ENCODE results near the gene KIF6.

KIF6 gene

DNA sequence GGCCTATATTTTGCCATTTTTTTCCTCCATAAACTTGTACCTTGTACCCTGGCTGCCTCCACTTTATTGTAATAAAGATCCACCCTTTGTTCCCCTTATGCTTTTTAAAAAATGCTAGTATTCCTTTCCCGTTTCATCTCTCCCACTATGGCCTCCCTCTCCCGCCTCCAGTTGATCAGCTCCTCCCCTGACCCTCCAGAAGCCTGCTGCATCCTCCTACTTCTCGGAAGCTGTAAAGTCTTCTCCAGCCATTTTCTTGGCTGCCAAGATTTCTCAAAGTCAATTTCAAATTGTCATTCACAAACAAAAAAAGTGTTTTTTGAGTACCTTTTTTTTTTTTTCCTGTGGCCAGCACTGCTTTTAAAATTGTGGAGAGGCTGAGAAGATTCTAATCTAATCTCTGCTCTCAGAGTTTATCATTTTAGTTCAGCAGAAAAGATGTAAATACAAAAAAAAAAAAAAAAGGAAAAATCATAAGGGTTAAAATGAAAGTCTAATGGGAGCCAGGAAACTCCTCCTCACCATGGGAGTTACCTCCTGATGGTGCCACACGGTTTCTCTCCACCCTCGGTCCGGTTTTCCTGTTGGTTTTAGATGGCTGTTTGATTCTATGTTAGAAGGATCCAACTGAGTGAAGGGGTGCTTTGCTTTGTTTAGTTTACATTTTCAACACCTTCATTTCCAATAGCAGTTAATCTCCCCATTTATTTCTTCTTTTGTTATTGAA is 299.7 kb downstream of the KIF6 start:
- H3K36me3 ChIP-seq (ENCODE audit: control insufficient read depth, insufficient read depth, low read length) = no peaks in the 10 kb centered on the region
- H3K4me1 ChIP-seq (ENCODE audit: control insufficient read depth, insufficient read depth, low read length) = peaks cover 7% of the 10 kb centered on the region
- H3K4me3 ChIP-seq (ENCODE audit: low read length) = no peak overlapping the region
- no peak overlapping the region for H3K9ac ChIP-seq (ENCODE audit: low read length)
- no peaks in the 10 kb centered on the region for H3K27me3 ChIP-seq (ENCODE audit: control insufficient read depth, insufficient read depth, low read length)
- H3K9me3 ChIP-seq (ENCODE audit: control insufficient read depth, low read length) = no peaks in the 10 kb centered on the region

DNA sequence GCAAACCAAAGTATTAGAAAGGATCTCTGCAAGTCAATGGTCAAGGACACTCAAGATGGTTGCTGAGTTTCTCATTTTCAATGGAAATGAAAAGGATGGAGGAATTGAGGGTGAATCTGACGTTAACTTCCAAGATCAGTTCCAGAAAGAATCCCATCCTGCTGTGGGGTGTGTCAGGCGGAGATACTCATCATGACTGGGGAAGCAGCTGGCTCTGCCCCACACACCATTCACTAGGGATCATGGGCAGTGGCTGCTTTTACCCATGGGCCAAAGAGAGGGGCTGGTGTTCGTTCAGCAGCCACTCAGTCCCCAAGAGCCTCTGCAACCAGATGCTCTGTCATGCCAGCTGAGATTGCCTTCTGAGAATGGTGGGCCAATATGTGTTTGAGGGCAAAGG is 300.4 kb downstream of the KIF6 start:
- Histone ChIP-seq H3K36me3 (ENCODE audit: control insufficient read depth, insufficient read depth, low read length) (no peaks in the 10 kb centered on the region), H3K9me3 (ENCODE audit: control insufficient read depth, low read length) (no peaks in the 10 kb centered on the region), H3K4me1 (ENCODE audit: control insufficient read depth, insufficient read depth, low read length) (peaks cover 7% of the 10 kb centered on the region), H3K27me3 (ENCODE audit: control insufficient read depth, insufficient read depth, low read length) (no peaks in the 10 kb centered on the region), H3K9ac (ENCODE audit: low read length) (no peak overlapping the region), H3K4me3 (ENCODE audit: low read length) (no peak overlapping the region)

DNA sequence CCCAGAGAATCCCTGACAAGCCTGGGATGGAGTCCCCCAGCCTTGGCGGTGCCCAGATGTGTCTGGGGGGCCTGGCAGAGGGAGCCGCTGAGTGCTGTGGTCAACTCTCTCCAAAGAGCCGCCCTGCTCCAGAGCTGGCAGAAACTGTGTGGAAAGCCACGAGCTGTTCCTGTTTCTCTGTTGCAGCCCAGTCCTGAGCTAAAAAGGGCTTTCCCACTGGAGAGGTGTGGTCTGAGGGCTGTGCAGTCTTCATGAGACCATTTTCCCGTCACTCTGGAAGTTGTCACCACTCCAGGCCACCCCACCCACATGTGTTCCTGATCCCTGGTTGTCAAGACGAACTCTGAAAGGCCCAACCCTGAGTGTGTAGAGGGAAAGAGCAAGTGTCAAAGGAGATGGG is 303.0 kb downstream of the KIF6 start:
- no peaks in the 10 kb centered on the region for H3K36me3 ChIP-seq (ENCODE audit: control insufficient read depth, insufficient read depth, low read length)
- H3K27me3 ChIP-seq (ENCODE audit: control insufficient read depth, insufficient read depth, low read length) = no peaks in the 10 kb centered on the region
- H3K4me3 ChIP-seq (ENCODE audit: low read length) = no peak overlapping the region
- H3K9me3 ChIP-seq (ENCODE audit: control insufficient read depth, low read length) = no peaks in the 10 kb centered on the region
- H3K4me1 ChIP-seq (ENCODE audit: control insufficient read depth, insufficient read depth, low read length) = peaks cover 7% of the 10 kb centered on the region
- no peak overlapping the region for H3K9ac ChIP-seq (ENCODE audit: low read length)

DNA sequence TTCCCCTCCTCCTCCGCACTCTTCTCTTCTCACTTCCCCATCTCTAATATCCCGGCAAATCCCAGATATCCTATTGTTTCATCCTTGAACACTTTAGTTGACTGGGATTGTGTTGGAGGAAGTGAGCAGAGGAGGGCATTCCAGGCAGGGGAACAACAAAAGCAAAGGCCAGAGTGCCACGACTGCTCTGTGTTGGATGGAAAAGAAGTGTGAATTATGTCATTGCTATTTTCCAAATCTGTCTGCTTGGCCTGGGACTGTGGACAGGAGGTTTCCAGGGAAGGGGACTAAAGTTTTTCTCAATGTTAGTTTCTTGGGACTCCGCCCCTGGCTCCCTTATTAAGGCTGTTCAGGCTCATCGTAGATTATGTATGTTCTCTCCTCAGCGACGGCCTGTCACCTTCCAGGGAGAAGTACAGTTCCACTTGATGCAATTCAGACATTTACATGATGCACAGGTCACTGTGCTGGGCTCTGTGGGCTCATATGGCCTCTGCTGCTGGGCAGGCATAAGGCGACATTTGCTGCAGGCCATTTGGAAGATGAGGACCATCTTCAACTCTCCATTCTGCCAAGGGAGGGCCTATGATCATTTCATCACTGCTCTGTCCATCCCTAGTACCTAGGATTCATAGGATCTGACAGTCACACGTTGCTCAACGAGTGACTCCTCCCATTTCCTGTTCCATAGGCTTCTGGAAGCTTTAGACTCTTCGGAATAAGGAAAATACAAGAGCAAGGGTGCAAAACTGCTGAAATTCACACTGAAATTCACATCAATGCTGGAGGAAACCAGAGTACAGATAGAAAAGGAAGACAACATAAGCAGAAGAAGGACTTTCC is 303.6 kb downstream of the KIF6 start:
- Histone ChIP-seq H3K4me3 (ENCODE audit: low read length) (no peak overlapping the region), H3K36me3 (ENCODE audit: control insufficient read depth, insufficient read depth, low read length) (no peaks in the 10 kb centered on the region), H3K9me3 (ENCODE audit: control insufficient read depth, low read length) (no peaks in the 10 kb centered on the region), H3K4me1 (ENCODE audit: control insufficient read depth, insufficient read depth, low read length) (peaks cover 7% of the 10 kb centered on the region), H3K9ac (ENCODE audit: low read length) (no peak overlapping the region), H3K27me3 (ENCODE audit: control insufficient read depth, insufficient read depth, low read length) (no peaks in the 10 kb centered on the region)

DNA sequence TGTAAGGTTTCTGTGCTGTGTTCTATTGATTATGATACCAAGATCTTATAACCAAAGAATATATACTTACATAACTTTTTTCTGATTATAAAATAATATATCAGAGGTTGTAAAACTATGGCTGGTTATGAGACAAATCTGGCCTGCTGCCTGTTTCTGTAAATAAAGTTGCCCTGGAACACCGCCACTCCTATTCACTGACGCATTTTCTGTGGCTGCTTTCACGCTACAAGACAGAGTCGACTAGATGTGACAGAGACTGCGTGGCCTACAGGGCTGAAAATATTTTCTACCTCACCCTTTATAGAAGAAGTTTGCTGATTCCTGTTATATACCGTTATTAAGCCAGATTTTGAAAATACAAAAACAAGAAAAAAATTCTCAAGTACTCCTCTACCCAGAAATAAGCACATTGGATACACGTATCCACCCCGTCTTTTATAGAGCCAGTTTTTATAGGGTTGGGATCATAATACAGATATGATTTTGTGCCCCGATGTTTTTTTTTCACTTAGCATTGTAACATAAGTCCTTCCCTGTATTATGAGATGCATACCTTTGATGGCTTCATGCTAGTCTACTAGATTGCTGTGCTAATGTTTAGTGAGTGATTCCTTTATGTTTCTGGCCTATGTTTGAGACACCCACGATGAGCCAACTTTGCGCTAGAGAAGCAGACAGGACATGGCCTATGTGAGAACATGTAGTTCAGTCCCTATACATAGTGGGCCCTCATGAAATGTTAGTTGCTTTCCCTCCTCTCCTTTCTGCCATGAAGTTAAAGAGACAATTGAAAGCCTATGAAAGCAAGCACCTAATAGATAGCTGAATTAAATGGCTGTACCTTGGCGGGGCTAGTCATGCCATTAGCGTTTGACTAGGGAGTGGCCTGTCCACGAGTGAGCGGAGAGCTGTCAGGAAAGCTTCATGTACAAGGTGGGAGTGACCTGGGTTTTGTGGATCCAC is 304.6 kb downstream of the KIF6 start:
- Histone ChIP-seq H3K9me3 (ENCODE audit: control insufficient read depth, low read length) (no peaks in the 10 kb centered on the region), H3K4me1 (ENCODE audit: control insufficient read depth, insufficient read depth, low read length) (no peaks in the 10 kb centered on the region), H3K27me3 (ENCODE audit: control insufficient read depth, insufficient read depth, low read length) (no peaks in the 10 kb centered on the region), H3K4me3 (ENCODE audit: low read length) (no peak overlapping the region), H3K9ac (ENCODE audit: low read length) (no peak overlapping the region), H3K36me3 (ENCODE audit: control insufficient read depth, insufficient read depth, low read length) (no peaks in the 10 kb centered on the region)

DNA sequence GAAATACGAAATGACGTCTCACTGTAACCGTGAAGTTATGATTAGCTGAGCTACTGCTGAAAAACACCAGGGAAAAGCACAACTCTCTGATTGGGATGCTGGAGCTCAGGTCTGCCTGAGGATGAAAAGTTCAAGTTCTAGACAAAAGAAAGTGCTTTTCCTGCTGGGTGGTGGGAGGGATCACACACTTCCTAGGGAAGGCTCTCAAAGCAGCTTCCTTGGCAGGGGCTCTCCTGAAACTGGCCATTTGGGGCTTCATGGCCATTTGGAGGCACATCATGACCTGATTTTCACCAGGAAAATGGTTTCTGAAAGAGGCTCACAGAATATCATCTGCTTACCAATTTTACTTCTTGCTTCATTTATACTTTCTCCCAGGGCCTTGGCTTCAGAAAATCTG is 305.6 kb downstream of the KIF6 start:
- Histone ChIP-seq H3K27me3 (ENCODE audit: control insufficient read depth, insufficient read depth, low read length) (no peaks in the 10 kb centered on the region), H3K9ac (ENCODE audit: low read length) (no peak overlapping the region), H3K36me3 (ENCODE audit: control insufficient read depth, insufficient read depth, low read length) (no peaks in the 10 kb centered on the region), H3K4me1 (ENCODE audit: control insufficient read depth, insufficient read depth, low read length) (no peaks in the 10 kb centered on the region), H3K4me3 (ENCODE audit: low read length) (no peak overlapping the region), H3K9me3 (ENCODE audit: control insufficient read depth, low read length) (no peaks in the 10 kb centered on the region)

DNA sequence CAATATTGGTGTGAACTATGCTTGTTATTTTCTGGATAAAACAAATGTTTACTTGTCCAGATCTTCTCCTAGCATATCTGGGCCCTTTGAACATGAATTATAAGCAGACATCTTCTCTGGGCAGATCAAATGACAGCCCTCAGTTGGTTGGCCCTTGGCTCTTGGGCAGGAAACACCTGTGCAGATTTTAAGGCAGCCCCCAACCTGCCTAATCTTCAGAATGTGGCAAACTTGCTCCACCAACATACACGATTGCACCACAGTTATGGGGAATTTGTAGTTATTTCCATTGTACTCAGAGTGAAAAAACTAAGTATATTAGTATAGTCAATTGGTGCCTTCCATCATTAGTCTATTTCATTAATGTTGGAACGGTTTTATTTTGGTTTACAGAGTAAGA is 307.8 kb downstream of the KIF6 start:
- H3K9ac ChIP-seq (ENCODE audit: low read length) = no peak overlapping the region
- no peaks in the 10 kb centered on the region for H3K27me3 ChIP-seq (ENCODE audit: control insufficient read depth, insufficient read depth, low read length)
- H3K4me1 ChIP-seq (ENCODE audit: control insufficient read depth, insufficient read depth, low read length) = no peaks in the 10 kb centered on the region
- H3K4me3 ChIP-seq (ENCODE audit: low read length) = no peak overlapping the region
- no peaks in the 10 kb centered on the region for H3K36me3 ChIP-seq (ENCODE audit: control insufficient read depth, insufficient read depth, low read length)
- H3K9me3 ChIP-seq (ENCODE audit: control insufficient read depth, low read length) = no peaks in the 10 kb centered on the region

DNA sequence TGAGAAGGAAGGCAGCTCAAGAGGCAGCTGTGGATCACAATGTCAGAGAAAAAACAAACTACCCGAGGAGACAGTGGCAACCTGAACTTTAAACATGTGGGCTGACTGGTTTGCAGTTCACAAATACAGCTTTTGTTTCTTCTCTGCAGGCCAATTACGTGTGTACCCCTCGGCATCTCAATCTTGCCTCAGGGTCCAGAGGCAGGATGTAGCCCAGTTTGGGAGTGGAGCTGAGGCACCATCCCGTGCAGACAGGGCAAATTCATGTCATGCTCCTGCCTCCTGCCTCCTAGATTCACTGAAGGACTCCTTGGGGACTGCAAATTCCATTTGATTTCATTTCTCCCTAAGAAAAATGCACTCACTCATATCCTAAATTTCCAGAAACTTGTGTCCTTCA is 308.5 kb downstream of the KIF6 start:
- Histone ChIP-seq H3K4me3 (ENCODE audit: low read length) (no peak overlapping the region), H3K27me3 (ENCODE audit: control insufficient read depth, insufficient read depth, low read length) (no peaks in the 10 kb centered on the region), H3K9ac (ENCODE audit: low read length) (no peak overlapping the region), H3K36me3 (ENCODE audit: control insufficient read depth, insufficient read depth, low read length) (no peaks in the 10 kb centered on the region), H3K9me3 (ENCODE audit: control insufficient read depth, low read length) (no peaks in the 10 kb centered on the region), H3K4me1 (ENCODE audit: control insufficient read depth, insufficient read depth, low read length) (no peaks in the 10 kb centered on the region)

DNA sequence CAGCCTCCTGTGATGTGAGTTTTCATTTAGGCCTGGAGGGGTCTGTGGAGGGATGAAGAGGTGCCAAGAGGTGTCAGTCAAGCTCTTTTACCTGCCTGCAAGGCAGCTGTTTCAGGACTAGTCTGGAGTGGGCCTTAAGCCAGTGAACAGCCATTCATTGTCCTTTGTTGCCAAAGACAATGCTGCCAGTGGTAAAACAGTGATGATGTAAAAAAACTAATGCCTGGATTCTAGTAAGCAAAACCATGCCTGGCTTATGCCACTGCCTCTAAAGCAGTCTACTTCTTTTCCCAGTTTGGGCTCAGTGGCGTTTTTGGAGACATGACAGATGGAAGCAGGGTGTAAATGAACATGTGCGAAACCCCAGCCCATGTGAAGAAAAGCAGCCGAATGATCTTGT is 309.2 kb downstream of the KIF6 start:
- Histone ChIP-seq H3K36me3 (ENCODE audit: control insufficient read depth, insufficient read depth, low read length) (no peaks in the 10 kb centered on the region), H3K9ac (ENCODE audit: low read length) (no peak overlapping the region), H3K27me3 (ENCODE audit: control insufficient read depth, insufficient read depth, low read length) (no peaks in the 10 kb centered on the region), H3K4me3 (ENCODE audit: low read length) (no peak overlapping the region), H3K9me3 (ENCODE audit: control insufficient read depth, low read length) (no peaks in the 10 kb centered on the region), H3K4me1 (ENCODE audit: control insufficient read depth, insufficient read depth, low read length) (no peaks in the 10 kb centered on the region)

DNA sequence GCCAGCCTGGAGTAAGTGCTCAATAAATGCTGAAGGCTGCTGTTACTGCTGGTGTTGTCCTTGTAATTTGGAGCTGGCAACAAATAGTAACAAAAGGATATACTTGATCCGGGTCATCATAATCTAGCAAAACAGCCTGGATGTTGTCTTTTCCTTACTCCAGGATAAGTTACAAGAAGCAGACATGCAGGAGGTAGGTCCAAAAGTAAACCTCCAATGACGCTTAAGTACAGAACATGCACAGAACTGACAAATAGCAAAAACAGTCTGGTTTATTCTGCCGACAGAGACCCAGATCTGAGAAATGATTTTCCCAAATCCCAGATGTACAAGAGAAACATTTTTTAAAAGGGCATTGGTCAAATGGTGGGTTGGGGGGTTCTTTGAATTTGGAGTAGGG is 309.7 kb downstream of the KIF6 start:
- H3K4me1 ChIP-seq (ENCODE audit: control insufficient read depth, insufficient read depth, low read length) = no peaks in the 10 kb centered on the region
- H3K9me3 ChIP-seq (ENCODE audit: control insufficient read depth, low read length) = no peaks in the 10 kb centered on the region
- H3K4me3 ChIP-seq (ENCODE audit: low read length) = no peak overlapping the region
- H3K9ac ChIP-seq (ENCODE audit: low read length) = no peak overlapping the region
- no peaks in the 10 kb centered on the region for H3K27me3 ChIP-seq (ENCODE audit: control insufficient read depth, insufficient read depth, low read length)
- no peaks in the 10 kb centered on the region for H3K36me3 ChIP-seq (ENCODE audit: control insufficient read depth, insufficient read depth, low read length)

DNA sequence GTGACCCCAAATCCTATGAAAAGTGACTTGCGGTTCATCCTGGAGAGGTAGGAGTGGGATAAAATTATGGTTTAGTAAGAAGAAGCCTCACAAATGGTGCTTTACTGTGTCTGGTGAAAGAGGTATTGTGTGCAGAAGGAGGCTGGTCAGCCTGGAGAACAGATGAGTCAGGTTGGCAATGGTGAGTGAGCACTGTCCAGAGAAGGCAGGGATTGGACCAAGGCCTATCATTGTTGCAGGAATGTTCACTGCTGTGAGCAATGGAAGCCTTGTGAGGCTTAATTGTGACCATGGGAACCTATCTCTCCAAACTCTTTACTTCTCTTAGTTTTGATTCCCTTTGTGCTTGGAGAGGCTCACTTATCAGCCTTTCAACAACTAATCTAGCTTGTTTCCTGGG is 313.7 kb downstream of the KIF6 start:
- Histone ChIP-seq H3K9me3 (ENCODE audit: control insufficient read depth, low read length) (no peaks in the 10 kb centered on the region), H3K27me3 (ENCODE audit: control insufficient read depth, insufficient read depth, low read length) (no peaks in the 10 kb centered on the region)

DNA sequence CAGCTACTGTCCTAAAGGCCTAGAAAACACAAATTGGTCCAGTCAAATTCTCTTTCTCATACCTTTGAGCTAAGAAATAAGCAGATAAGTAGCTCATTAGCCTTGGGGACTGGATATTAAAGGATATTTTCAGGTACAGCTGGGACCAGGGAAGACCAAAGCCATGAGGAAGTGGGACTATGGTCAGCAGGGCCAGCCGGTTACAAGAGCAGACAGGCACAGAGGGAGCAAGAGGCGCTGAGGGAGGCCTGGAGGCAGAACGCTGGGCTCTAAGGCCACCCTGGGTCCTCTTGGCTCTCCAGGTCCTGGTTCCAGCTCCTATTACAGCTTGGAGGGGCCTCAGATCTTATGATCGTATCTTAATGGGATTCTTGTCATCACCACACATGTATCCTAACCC is 314.2 kb downstream of the KIF6 start:
- Histone ChIP-seq H3K4me1 (ENCODE audit: control insufficient read depth, insufficient read depth, low read length) (no peaks in the 10 kb centered on the region), H3K9me3 (ENCODE audit: control insufficient read depth, low read length) (no peaks in the 10 kb centered on the region), H3K9ac (ENCODE audit: low read length) (no peak overlapping the region), H3K36me3 (ENCODE audit: control insufficient read depth, insufficient read depth, low read length) (no peaks in the 10 kb centered on the region), H3K4me3 (ENCODE audit: low read length) (no peak overlapping the region), H3K27me3 (ENCODE audit: control insufficient read depth, insufficient read depth, low read length) (no peaks in the 10 kb centered on the region)

More for the DNA sequence above, 313.7 kb downstream of the KIF6 start:
- H3K9ac ChIP-seq (ENCODE audit: low read length) = no peak overlapping the region
- no peaks in the 10 kb centered on the region for H3K4me1 ChIP-seq (ENCODE audit: control insufficient read depth, insufficient read depth, low read length)
- no peaks in the 10 kb centered on the region for H3K36me3 ChIP-seq (ENCODE audit: control insufficient read depth, insufficient read depth, low read length)
- H3K4me3 ChIP-seq (ENCODE audit: low read length) = no peak overlapping the region
